ENCODE data around the gene DCC.

Gene DCC

DNA sequence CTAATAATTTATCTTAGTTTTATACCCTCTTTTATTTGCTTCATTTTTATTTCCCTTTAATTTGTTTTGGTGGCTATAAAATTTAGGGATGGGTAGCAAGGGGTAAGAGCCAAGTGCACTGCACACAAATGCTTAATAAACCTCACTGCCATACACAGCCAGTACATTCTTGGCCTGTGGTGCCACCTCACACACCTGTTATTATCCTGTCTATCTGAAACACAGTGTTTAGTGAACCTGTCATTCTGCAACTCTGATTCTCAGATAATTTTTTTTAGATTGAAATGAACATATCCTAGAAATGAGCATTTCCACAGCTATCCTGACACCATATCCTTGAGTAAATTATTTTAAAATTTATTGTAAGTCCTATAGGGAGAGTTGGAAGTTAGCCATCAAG lies 807.5 kb downstream of the DCC start:
- no peaks in the 10 kb centered on the region for H3K27me3 ChIP-seq (ENCODE audit: insufficient read depth, low read length)
- no peaks in the 10 kb centered on the region for H3K79me2 ChIP-seq (ENCODE audit: control insufficient read depth, insufficient read depth, low read length, unreplicated experiment)
- no peak overlapping the region for H3K27ac ChIP-seq (ENCODE audit: low read depth, low read length)
- no peak overlapping the region for H3K4me3 ChIP-seq (ENCODE audit: low read depth, low read length)
- no peaks in the 10 kb centered on the region for H3K36me3 ChIP-seq (ENCODE audit: insufficient read depth, low read length)
- H2AFZ ChIP-seq (ENCODE audit: low read length, unreplicated experiment), result no peak overlapping the region
- H3K4me1 ChIP-seq (ENCODE audit: control insufficient read depth, insufficient read depth, low read length, unreplicated experiment), result no peaks in the 10 kb centered on the region

DNA sequence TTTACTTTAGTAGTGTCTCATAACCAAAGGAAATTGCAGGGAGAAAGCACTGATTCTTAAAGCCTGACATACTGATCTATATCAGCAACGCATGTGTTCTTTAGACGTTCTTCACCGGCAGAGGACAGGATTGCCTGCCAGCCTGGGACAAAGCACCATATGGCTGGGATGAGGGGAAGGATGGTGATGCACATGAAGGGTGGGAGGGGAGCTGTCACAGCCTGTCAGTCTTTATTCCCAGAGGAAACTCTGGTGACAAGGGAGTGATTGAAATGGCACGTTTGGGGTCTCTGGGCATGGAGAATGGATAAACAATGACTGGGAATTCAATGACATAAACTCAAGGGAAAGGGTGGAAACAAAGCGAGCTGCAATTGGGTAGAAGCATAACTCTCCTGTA lies 808.1 kb downstream of the DCC start:
- no peak overlapping the region for H2AFZ ChIP-seq (ENCODE audit: low read length, unreplicated experiment)
- H3K27me3 ChIP-seq (ENCODE audit: insufficient read depth, low read length), result no peaks in the 10 kb centered on the region
- no peaks in the 10 kb centered on the region for H3K79me2 ChIP-seq (ENCODE audit: control insufficient read depth, insufficient read depth, low read length, unreplicated experiment)
- H3K4me1 ChIP-seq (ENCODE audit: control insufficient read depth, insufficient read depth, low read length, unreplicated experiment), result no peaks in the 10 kb centered on the region
- H3K27ac ChIP-seq (ENCODE audit: low read depth, low read length), result no peak overlapping the region
- no peaks in the 10 kb centered on the region for H3K36me3 ChIP-seq (ENCODE audit: insufficient read depth, low read length)
- no peak overlapping the region for H3K4me3 ChIP-seq (ENCODE audit: low read depth, low read length)

DNA sequence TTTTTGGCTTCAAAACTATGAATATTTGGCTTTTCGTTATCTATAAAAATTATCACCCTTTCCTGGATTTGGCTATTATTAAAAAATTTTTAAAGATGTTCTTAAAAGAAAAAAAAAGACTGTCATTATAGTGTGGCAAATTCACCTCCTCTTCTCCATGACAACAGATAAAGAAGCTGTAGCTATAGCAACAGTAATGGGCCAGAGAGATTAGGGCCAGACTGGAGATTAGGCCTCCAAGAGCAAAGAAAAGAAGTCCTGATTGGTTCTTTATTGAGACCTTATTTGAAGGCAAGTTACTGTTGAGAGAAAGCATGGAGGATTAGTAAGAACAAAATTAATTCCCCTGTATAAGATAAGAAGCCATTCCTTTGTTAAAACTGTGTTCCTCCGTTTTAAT lies 812.5 kb downstream of the DCC start:
- Histone ChIP-seq H3K79me2 (ENCODE audit: control insufficient read depth, insufficient read depth, low read length, unreplicated experiment) (no peaks in the 10 kb centered on the region), H3K4me3 (ENCODE audit: low read depth, low read length) (no peak overlapping the region), H3K36me3 (ENCODE audit: insufficient read depth, low read length) (no peaks in the 10 kb centered on the region), H3K27ac (ENCODE audit: low read depth, low read length) (no peak overlapping the region), H3K4me1 (ENCODE audit: control insufficient read depth, insufficient read depth, low read length, unreplicated experiment) (no peaks in the 10 kb centered on the region), H3K27me3 (ENCODE audit: insufficient read depth, low read length) (no peaks in the 10 kb centered on the region), H2AFZ (ENCODE audit: low read length, unreplicated experiment) (no peak overlapping the region)

DNA sequence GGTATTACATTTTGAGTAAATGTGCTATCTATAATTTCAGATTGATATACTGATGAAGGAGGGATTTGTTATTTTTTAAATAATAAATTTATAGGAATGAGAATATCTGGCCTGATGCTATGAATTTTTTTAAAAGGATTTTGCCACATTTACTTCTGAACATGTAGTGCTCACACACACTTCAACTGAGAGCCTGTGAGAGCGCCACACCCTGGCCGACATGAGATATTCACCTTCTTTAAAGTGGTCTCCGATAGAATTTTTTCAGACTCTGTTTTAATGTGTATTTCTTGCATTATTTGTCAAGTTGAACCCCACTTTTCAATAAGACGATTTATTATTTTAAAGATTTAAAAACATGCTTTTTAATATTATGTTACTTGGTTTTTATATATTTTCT lies 813.3 kb downstream of the DCC start:
- H3K27me3 ChIP-seq (ENCODE audit: insufficient read depth, low read length), result no peaks in the 10 kb centered on the region
- no peaks in the 10 kb centered on the region for H3K79me2 ChIP-seq (ENCODE audit: control insufficient read depth, insufficient read depth, low read length, unreplicated experiment)
- no peaks in the 10 kb centered on the region for H3K36me3 ChIP-seq (ENCODE audit: insufficient read depth, low read length)
- no peak overlapping the region for H3K4me3 ChIP-seq (ENCODE audit: low read depth, low read length)
- no peak overlapping the region for H2AFZ ChIP-seq (ENCODE audit: low read length, unreplicated experiment)
- H3K4me1 ChIP-seq (ENCODE audit: control insufficient read depth, insufficient read depth, low read length, unreplicated experiment), result no peaks in the 10 kb centered on the region
- H3K27ac ChIP-seq (ENCODE audit: low read depth, low read length), result no peak overlapping the region

DNA sequence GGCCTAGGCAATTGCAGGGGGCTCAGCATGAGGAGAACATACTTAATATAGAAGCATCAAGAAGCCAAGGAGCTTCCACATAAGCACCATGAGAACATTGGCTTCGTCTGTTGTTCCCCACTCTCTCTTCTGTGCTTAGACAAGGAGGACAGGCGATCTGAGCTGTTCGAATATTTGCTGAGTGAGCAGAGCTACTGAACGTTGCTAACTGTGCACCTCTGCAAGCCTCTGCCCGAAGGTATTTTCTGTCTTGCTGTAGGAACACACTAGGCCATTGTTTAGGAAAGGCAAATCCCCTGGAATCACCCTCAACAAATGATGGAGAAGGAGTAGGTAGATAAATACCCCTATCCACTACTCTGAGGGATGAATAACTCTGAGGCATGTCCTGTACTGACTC lies 813.8 kb downstream of the DCC start:
- Histone ChIP-seq H3K36me3 (ENCODE audit: insufficient read depth, low read length) (no peaks in the 10 kb centered on the region), H2AFZ (ENCODE audit: low read length, unreplicated experiment) (no peak overlapping the region), H3K27ac (ENCODE audit: low read depth, low read length) (no peak overlapping the region), H3K79me2 (ENCODE audit: control insufficient read depth, insufficient read depth, low read length, unreplicated experiment) (no peaks in the 10 kb centered on the region), H3K27me3 (ENCODE audit: insufficient read depth, low read length) (no peaks in the 10 kb centered on the region), H3K4me3 (ENCODE audit: low read depth, low read length) (no peak overlapping the region), H3K4me1 (ENCODE audit: control insufficient read depth, insufficient read depth, low read length, unreplicated experiment) (no peaks in the 10 kb centered on the region)

DNA sequence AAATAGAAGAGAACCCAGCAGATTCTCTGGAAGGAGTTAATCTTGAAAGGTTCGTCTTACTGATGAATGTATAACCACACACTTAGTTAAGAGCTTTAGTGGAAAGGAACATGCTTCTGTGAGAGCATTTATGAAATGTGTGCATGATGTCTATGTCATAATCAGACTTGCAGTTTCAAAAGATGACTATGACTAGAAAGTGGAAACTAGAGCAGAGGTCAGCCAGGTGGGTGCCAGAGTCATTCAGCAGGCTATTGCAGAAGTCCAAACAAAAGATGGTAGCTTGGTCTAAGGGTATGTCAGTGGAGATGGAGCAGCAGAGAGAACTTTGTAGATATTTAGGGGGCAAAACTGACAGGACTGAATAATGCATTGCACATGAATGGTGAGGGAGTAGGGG lies 825.8 kb downstream of the DCC start:
- Histone ChIP-seq H2AFZ (ENCODE audit: low read length, unreplicated experiment) (no peak overlapping the region), H3K27me3 (ENCODE audit: insufficient read depth, low read length) (no peaks in the 10 kb centered on the region), H3K79me2 (ENCODE audit: control insufficient read depth, insufficient read depth, low read length, unreplicated experiment) (no peaks in the 10 kb centered on the region), H3K4me1 (ENCODE audit: control insufficient read depth, insufficient read depth, low read length, unreplicated experiment) (no peaks in the 10 kb centered on the region), H3K27ac (ENCODE audit: low read depth, low read length) (no peak overlapping the region), H3K4me3 (ENCODE audit: low read depth, low read length) (no peak overlapping the region), H3K36me3 (ENCODE audit: insufficient read depth, low read length) (no peaks in the 10 kb centered on the region)

DNA sequence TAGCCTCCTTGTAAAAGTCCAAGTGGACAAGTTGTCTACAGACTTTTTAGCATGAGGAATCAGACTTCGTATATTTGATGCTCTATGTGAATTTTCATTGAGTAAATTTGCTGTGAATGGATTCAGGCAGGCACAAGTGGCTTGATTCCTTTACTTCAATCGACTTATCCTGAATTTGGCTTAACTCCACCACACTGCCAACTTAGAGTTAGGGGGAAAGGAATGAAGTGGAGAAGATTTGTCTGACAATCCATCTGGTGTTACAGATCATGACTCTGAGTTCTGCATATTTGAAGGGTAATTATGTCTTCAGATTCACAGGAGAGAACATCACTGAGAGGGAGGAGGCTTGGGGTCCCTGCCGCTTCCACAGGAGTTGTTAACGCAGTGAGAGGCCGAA lies 829.3 kb downstream of the DCC start:
- Histone ChIP-seq H3K4me1 (ENCODE audit: control insufficient read depth, insufficient read depth, low read length, unreplicated experiment) (no peaks in the 10 kb centered on the region), H3K4me3 (ENCODE audit: low read depth, low read length) (no peak overlapping the region), H2AFZ (ENCODE audit: low read length, unreplicated experiment) (no peak overlapping the region), H3K27ac (ENCODE audit: low read depth, low read length) (no peak overlapping the region), H3K36me3 (ENCODE audit: insufficient read depth, low read length) (no peaks in the 10 kb centered on the region), H3K79me2 (ENCODE audit: control insufficient read depth, insufficient read depth, low read length, unreplicated experiment) (no peaks in the 10 kb centered on the region), H3K27me3 (ENCODE audit: insufficient read depth, low read length) (no peaks in the 10 kb centered on the region)

DNA sequence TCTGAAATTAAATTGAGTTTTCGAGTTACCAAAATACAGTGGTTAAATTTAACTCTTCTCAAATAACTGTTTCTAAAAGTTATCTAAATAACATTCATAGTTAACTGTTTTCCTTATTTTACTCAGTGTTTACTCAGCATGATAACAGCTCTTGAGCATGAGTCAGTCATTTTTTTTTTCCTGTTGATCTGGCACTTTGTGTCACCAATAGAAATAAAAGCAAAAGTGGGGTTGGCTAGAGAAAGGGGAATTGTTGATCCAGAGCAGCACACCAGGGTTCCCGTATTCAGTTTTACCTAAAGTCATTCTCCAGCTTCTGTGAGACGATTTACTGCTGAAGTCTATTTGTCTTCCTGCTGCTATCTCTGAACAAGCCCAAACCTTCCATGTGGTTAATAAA lies 851.6 kb downstream of the DCC start:
- no peaks in the 10 kb centered on the region for H3K36me3 ChIP-seq (ENCODE audit: insufficient read depth, low read length)
- H3K27me3 ChIP-seq (ENCODE audit: insufficient read depth, low read length), result no peaks in the 10 kb centered on the region
- H2AFZ ChIP-seq (ENCODE audit: low read length, unreplicated experiment), result no peak overlapping the region
- H3K27ac ChIP-seq (ENCODE audit: low read depth, low read length), result no peak overlapping the region
- no peak overlapping the region for H3K4me3 ChIP-seq (ENCODE audit: low read depth, low read length)
- no peaks in the 10 kb centered on the region for H3K4me1 ChIP-seq (ENCODE audit: control insufficient read depth, insufficient read depth, low read length, unreplicated experiment)
- no peaks in the 10 kb centered on the region for H3K79me2 ChIP-seq (ENCODE audit: control insufficient read depth, insufficient read depth, low read length, unreplicated experiment)

DNA sequence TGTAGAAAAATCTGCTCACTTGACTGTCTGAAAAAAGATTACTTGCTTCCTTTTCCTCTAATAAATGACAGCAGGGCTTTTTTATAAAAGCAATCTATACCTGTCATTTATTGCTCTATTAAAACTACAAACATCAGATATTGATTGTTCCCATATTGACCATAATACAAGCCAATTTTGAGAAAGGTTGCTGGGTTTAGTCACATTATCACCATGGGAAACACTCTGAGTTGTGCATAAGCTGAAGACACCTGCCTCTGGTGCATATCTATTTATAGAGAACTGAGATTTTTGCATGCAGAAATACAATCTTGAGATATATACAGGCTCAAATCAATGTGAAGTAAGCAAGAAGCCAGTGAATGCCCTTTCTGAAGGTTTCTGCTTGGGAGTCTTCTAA lies 853.9 kb downstream of the DCC start:
- no peaks in the 10 kb centered on the region for H3K36me3 ChIP-seq (ENCODE audit: insufficient read depth, low read length)
- no peak overlapping the region for H2AFZ ChIP-seq (ENCODE audit: low read length, unreplicated experiment)
- H3K27me3 ChIP-seq (ENCODE audit: insufficient read depth, low read length), result no peaks in the 10 kb centered on the region
- H3K4me1 ChIP-seq (ENCODE audit: control insufficient read depth, insufficient read depth, low read length, unreplicated experiment), result no peaks in the 10 kb centered on the region
- no peak overlapping the region for H3K27ac ChIP-seq (ENCODE audit: low read depth, low read length)
- H3K4me3 ChIP-seq (ENCODE audit: low read depth, low read length), result no peak overlapping the region
- H3K79me2 ChIP-seq (ENCODE audit: control insufficient read depth, insufficient read depth, low read length, unreplicated experiment), result no peaks in the 10 kb centered on the region

DNA sequence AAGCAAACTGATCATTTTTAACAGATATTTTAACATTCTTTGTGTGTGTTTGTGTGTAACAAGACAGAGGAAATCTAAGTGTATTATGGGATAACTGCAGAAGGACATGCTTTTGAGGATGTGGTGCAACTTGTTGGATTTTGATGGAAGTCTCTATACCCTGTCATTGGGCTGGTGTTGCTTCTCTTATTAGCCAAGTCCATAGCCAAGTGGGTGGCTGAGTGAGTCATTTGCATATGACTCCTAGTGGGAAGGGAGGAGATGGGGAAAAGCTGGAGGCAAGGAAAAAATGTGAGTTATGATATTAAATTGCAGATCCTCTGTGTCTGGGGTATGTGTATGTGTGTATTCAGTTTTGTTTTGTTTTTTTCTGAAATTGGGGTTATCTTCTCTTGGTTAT lies 879.9 kb downstream of the DCC start:
- no peak overlapping the region for H3K27ac ChIP-seq (ENCODE audit: low read depth, low read length)
- no peaks in the 10 kb centered on the region for H3K27me3 ChIP-seq (ENCODE audit: insufficient read depth, low read length)
- H3K36me3 ChIP-seq (ENCODE audit: insufficient read depth, low read length), result no peaks in the 10 kb centered on the region
- H3K79me2 ChIP-seq (ENCODE audit: control insufficient read depth, insufficient read depth, low read length, unreplicated experiment), result no peaks in the 10 kb centered on the region
- no peak overlapping the region for H3K4me3 ChIP-seq (ENCODE audit: low read depth, low read length)
- H2AFZ ChIP-seq (ENCODE audit: low read length, unreplicated experiment), result no peak overlapping the region
- H3K4me1 ChIP-seq (ENCODE audit: control insufficient read depth, insufficient read depth, low read length, unreplicated experiment), result no peaks in the 10 kb centered on the region

DNA sequence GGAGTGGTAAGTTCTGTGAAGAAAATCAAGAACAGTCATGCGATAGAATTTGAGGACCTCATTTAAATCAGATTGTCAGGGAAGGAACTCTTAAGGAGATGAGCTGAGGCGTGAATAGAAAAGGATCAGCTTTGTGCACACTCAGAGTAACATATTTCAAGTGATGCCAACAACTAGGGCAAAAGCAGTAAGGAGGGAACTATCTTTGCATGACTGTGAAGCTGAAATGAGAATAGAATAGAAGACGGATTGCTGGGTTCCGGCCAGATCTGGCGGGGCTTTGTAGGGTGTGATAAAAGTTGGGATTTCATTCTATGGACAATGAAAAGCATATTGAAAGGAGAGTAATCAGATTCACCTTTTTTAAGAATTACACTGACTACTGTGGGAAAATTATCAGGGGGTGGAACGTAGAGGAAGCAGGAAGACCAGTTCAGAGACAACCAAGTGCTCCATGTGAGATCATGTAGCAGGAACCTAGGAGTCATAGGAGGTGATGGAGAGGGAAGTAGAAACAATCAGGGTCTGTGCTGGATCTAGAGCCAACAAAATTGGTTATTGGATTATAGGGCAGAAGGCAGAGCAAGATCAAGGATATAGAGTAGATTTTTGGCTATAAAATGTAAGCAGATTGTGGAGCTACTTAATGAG lies 884.3 kb downstream of the DCC start:
- Histone ChIP-seq H3K79me2 (ENCODE audit: control insufficient read depth, insufficient read depth, low read length, unreplicated experiment) (no peaks in the 10 kb centered on the region), H3K27me3 (ENCODE audit: insufficient read depth, low read length) (no peaks in the 10 kb centered on the region), H3K4me3 (ENCODE audit: low read depth, low read length) (no peak overlapping the region), H3K4me1 (ENCODE audit: control insufficient read depth, insufficient read depth, low read length, unreplicated experiment) (no peaks in the 10 kb centered on the region), H2AFZ (ENCODE audit: low read length, unreplicated experiment) (no peak overlapping the region), H3K36me3 (ENCODE audit: insufficient read depth, low read length) (no peaks in the 10 kb centered on the region), H3K27ac (ENCODE audit: low read depth, low read length) (no peak overlapping the region)

Data from ACC112 (cell line).